Activated T-cell treated with anti-CD3 and anti-CD28 coated beads, Interleukin-2, amount 50 U/mL, for 48 hours (primary cell): ENCODE data around the gene ITGAX.
A peak's percentile ranks its signal among the peaks of the same experiment; 100 is the strongest.
"Not testable (repeated sequence)": the region's sequence is repeated elsewhere in the genome, so short reads cannot be mapped to it uniquely, and the experiment has no call there.

Experiments used
- DNase-seq, 2 experiments: peaks; one replicate each; pipeline ENCODE4 v3.0.0-alpha.2; 2020

The ITGAX gene

GRCh38 chr16:31412750-31413149 lies 57.8 kb downstream of the ITGAX start:
- no peak for DNase-seq

- no peak for DNase-seq
These were observed 58.4 kb downstream of the ITGAX start for GRCh38 chr16:31413381-31413780.

GRCh38 chr16:31413943-31414342 lies 59.0 kb downstream of the ITGAX start:
- DNase-seq = no peak

- DNase-seq = no peak
These were observed 59.7 kb downstream of the ITGAX start for GRCh38 chr16:31414706-31415105.

GRCh38 chr16:31416371-31416770 lies 61.4 kb downstream of the ITGAX start:
- no peak for DNase-seq

GRCh38 chr16:31417036-31417435 lies 62.1 kb downstream of the ITGAX start:
- not testable (repeated sequence) for DNase-seq

- DNase-seq = no peak
These were observed 62.9 kb downstream of the ITGAX start for GRCh38 chr16:31417916-31418315.

GRCh38 chr16:31420037-31420436 lies 65.1 kb downstream of the ITGAX start:
- DNase-seq = no peak

GRCh38 chr16:31421587-31421986 lies 66.6 kb downstream of the ITGAX start:
- DNase-seq = peak; percentile 71 to 79

GRCh38 chr16:31423241-31423640 lies 68.3 kb downstream of the ITGAX start:
- no peak for DNase-seq

- no peak for DNase-seq
These were observed 68.8 kb downstream of the ITGAX start for GRCh38 chr16:31423801-31424200.

GRCh38 chr16:31427441-31428278 lies 72.7 kb downstream of the ITGAX start:
- DNase-seq = peak; percentile 71 to 78

GRCh38 chr16:31428279-31428597 lies 73.3 kb downstream of the ITGAX start, which contains the start of gene COX6A2:
COX6A2 (minus strand) TSS chr16:31428360; CDS start chr16:31428325, 35 bp downstream.
- no peak for DNase-seq

GRCh38 chr16:31428638-31429247 lies 73.8 kb downstream of the ITGAX start:
- no peak for DNase-seq

GRCh38 chr16:31429314-31429713 lies 74.3 kb downstream of the ITGAX start:
- no peak for DNase-seq

- DNase-seq = no peak
These were observed 74.8 kb downstream of the ITGAX start for GRCh38 chr16:31429796-31430195.

- no peak for DNase-seq
These were observed 75.5 kb downstream of the ITGAX start for GRCh38 chr16:31430380-31431052.
